K562 (cell line): ENCODE results near the gene MATCAP1. TPM values are rescaled to one million over a fixed set of nuclear protein-coding genes. Genes with fewer than 3 reads are reported as not detected.

ENCODE experiments used
- ATF7 ChIP-seq: fragments of 450-650 bp; IDR thresholded peaks from 2 replicates; pipeline ENCODE4 v1.7.1; 2014; ENCODE audit warnings: mild to moderate bottlenecking, moderate library complexity
- BDP1 ChIP-seq: IDR thresholded peaks from 3 replicates; pipeline ENCODE4 v1.6.1; 2011; ENCODE audit not compliant: insufficient read length, insufficient read depth
- ELF1 ChIP-seq: fragments of 200-800 bp; sonication (Bioruptor generic); IDR thresholded peaks from 2 replicates; pipeline ENCODE4 v1.6.1; 2016; ENCODE audit warnings: missing genetic modification characterization, missing compliant biosample characterization
- GATA2 ChIP-seq: sonication (generic); formaldehyde crosslinking; IDR thresholded peaks from 2 replicates; pipeline ENCODE4 v1.4.0; 2020; ENCODE audit warnings: mild to moderate bottlenecking, missing genetic modification reagents
- MCM2 ChIP-seq: fragments of 450-650 bp; IDR thresholded peaks from 2 replicates; pipeline ENCODE4 v1.6.1; 2017; ENCODE audit warnings: low read depth, mild to moderate bottlenecking
- NONO ChIP-seq, 2 experiments: fragments of 200-400 bp in 1 of 2; fragments of 450-650 bp in 1 of 2; formaldehyde crosslinking in 1 of 2; IDR thresholded peaks; 2 replicates each; pipeline ENCODE4 v1.6.1; 2017; ENCODE audit warnings: low read depth in 2 of 2, mild to moderate bottlenecking in 2 of 2, moderate library complexity in 2 of 2, low read length in 1 of 2
- POU5F1 ChIP-seq: fragments of 150-350 bp; IDR thresholded peaks from 2 replicates; pipeline ENCODE4 v1.6.1; 2014; ENCODE audit warnings: borderline replicate concordance, low read length, low read depth, mild to moderate bottlenecking; ENCODE audit not compliant: partially characterized antibody
- SNIP1 ChIP-seq: fragments of 450-650 bp; IDR thresholded peaks from 2 replicates; pipeline ENCODE4 v1.7.1; 2017; ENCODE audit warnings: low read depth, mild to moderate bottlenecking
- SRF ChIP-seq, 2 experiments: fragments of 250-450, 450-650 bp in 1 of 2; sonication (Bioruptor Pico) in 1 of 2; sonication (generic) in 1 of 2; formaldehyde crosslinking; IDR thresholded peaks; 2 replicates each; pipeline versions ENCODE4 v1.5.0 to v1.5.1; 2020 to 2022; ENCODE audit warnings: mild to moderate bottlenecking in 1 of 2, missing genetic modification reagents in 1 of 2
- STAT5A ChIP-seq: IDR thresholded peaks from 2 replicates; pipeline ENCODE4 v1.6.1; 2012; ENCODE audit warnings: low read length, inconsistent platforms, borderline replicate concordance
- TAF7 ChIP-seq: fragments of 450-650 bp; IDR thresholded peaks from 2 replicates; pipeline ENCODE4 v1.6.1; 2016; ENCODE audit warnings: missing genetic modification characterization, missing compliant biosample characterization
- TOE1 ChIP-seq, 2 experiments: fragments of 450-650 bp in 1 of 2; sonication (generic) in 1 of 2; formaldehyde crosslinking in 1 of 2; IDR thresholded peaks; 2 replicates each; pipeline versions ENCODE4 v1.7.1 to v1.8.0; 2016 to 2022; ENCODE audit warnings: borderline replicate concordance in 2 of 2, mild to moderate bottlenecking in 2 of 2, antibody characterized with exemption in 1 of 2, inconsistent platforms in 1 of 2, low read depth in 1 of 2, missing genetic modification reagents in 1 of 2, moderate library complexity in 1 of 2
- YBX1 ChIP-seq: fragments of 450-650 bp; IDR thresholded peaks from 2 replicates; pipeline ENCODE4 v1.7.1; 2016; ENCODE audit warnings: mild to moderate bottlenecking
- ZNF134 ChIP-seq: fragments of 250-450 bp; sonication (Bioruptor Pico); conservative IDR thresholded peaks from 2 replicates; pipeline ENCODE4 v1.4.0; 2020
- ZNF197 ChIP-seq: fragments of 200-800 bp; sonication (Bioruptor generic); IDR thresholded peaks from 2 replicates; pipeline ENCODE4 v1.6.1; 2016; ENCODE audit warnings: low read depth, missing genetic modification characterization, missing compliant biosample characterization
- ZNF224 ChIP-seq: sonication (generic); formaldehyde crosslinking; IDR thresholded peaks from 2 replicates; pipeline ENCODE4 v1.8.0; 2022; ENCODE audit warnings: mild to moderate bottlenecking, missing genetic modification reagents
- ZNF282 ChIP-seq: sonication (generic); formaldehyde crosslinking; IDR thresholded peaks from 2 replicates; pipeline ENCODE4 v1.8.1; 2023; ENCODE audit warnings: missing genetic modification reagents
- ZNF3 ChIP-seq: fragments of 250-450 bp; sonication (Bioruptor Pico); IDR thresholded peaks from 2 replicates; pipeline ENCODE4 v1.5.0; 2021; ENCODE audit warnings: mild to moderate bottlenecking, moderate library complexity
- ZSCAN29 ChIP-seq: fragments of 450-650 bp; IDR thresholded peaks from 2 replicates; pipeline ENCODE4 v1.6.1; 2017
- polyA plus RNA-seq, 8 experiments: library from polyadenylated mRNA; depleted of rRNA in 4 of 8; stranded (reverse) in 5 of 8; unstranded in 3 of 8; fragments of >200 nt; fragmentation: Nextera tagmentation in 2 of 8; fragmentation: Illumina TruSeq in 1 of 8; extraction: Ambion mirVana in 2 of 8; extraction: Trizol in 1 of 8; gene quantifications; 2 replicates each; pipeline versions ENCODE4 v1.2.1 to v1.2.3, GENCODE V29; 2011 to 2014; ENCODE audit warnings: inconsistent platforms in 1 of 8, missing spikeins in 1 of 8
- total RNA-seq, 7 experiments: library from RNA; depleted of rRNA in 6 of 7; stranded (reverse); fragments of >200 nt in 6 of 7; fragmentation: Illumina TruSeq in 2 of 7; extraction: Trizol in 2 of 7; gene quantifications; 2 replicates each; pipeline versions ENCODE4 v1.2.1 to v1.2.3, GENCODE V29; 2011 to 2021; ENCODE audit warnings: low replicate concordance in 1 of 7
- TF ChIP-seq, protein P1 (sequence below): sonication (generic); formaldehyde crosslinking; IDR thresholded peaks from 2 replicates; pipeline ENCODE4 v1.8.1; 2023; ENCODE audit warnings: mild to moderate bottlenecking, missing genetic modification reagents
- TF ChIP-seq, protein P2 (sequence below): sonication (generic); formaldehyde crosslinking; IDR thresholded peaks from 2 replicates; pipeline ENCODE4 v1.8.0; 2022; ENCODE audit warnings: mild to moderate bottlenecking, missing genetic modification reagents
- TF ChIP-seq, protein P3 (sequence below): fragments of 250-450 bp; sonication (Bioruptor Pico); IDR thresholded peaks from 2 replicates; pipeline ENCODE4 v1.4.0; 2020; ENCODE audit warnings: mild to moderate bottlenecking, moderate library complexity

MATCAP1 gene
- total and polyA plus RNA-seq, 9 of the 15 experiments (the other 6 are each of a cell fraction or from before 2014, with no cell fraction given): 3.4 to 20.5 (median 10.3) TPM

DNA sequence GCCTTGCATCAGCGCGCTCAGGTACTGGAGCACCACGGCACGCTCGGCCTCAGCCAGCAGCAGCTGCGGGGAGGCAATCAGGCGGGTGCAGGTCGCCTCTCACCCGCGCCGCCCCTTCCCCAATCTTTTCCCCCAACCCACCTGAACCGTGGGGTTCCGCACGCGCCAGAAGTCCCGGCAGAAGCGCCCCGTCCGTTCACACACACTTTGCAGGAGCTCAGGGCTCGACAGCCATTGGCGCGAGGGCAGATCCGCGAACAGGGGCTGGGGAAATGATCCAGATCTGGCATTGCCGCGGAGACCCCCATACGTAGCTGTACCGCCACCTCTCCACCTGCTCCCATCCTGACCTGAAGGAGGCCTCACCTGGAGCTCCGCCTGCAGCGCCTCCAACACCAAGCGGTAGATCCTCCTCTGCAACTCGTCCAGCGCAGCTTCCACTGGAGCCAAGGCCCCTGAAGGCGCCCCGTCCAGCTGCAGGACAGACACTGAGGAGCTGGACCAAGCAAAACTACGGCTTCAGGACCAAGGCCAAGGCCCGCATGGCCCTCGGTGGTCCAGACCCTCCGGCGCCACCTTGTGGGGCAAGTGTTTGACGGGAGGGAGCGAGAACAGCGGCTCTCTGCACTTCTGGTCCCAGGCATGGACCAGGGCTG lies 1.4 kb upstream of the MATCAP1 start (continued):
- TF ChIP-seq, protein P1, sequence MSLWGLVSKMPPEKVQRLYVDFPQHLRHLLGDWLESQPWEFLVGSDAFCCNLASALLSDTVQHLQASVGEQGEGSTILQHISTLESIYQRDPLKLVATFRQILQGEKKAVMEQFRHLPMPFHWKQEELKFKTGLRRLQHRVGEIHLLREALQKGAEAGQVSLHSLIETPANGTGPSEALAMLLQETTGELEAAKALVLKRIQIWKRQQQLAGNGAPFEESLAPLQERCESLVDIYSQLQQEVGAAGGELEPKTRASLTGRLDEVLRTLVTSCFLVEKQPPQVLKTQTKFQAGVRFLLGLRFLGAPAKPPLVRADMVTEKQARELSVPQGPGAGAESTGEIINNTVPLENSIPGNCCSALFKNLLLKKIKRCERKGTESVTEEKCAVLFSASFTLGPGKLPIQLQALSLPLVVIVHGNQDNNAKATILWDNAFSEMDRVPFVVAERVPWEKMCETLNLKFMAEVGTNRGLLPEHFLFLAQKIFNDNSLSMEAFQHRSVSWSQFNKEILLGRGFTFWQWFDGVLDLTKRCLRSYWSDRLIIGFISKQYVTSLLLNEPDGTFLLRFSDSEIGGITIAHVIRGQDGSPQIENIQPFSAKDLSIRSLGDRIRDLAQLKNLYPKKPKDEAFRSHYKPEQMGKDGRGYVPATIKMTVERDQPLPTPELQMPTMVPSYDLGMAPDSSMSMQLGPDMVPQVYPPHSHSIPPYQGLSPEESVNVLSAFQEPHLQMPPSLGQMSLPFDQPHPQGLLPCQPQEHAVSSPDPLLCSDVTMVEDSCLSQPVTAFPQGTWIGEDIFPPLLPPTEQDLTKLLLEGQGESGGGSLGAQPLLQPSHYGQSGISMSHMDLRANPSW (CRISPR knock-in tag): 0 out of 2 replicates have a peak, but pooled peaks have one; percentile 59
- TF ChIP-seq YBX1 (no peak), POU5F1 (no peak), ZNF134 (no peak), TAF7 (tag) (no peak), ZNF3 (no peak), GATA2 (CRISPR knock-in tag) (no peak), TOE1 (IDR thresholded peaks at IDR 0.05; ENCODE audit: borderline replicate concordance) (0 out of 2 replicates have a peak, but pooled peaks have one; percentile 31), TOE1 (CRISPR knock-in tag; IDR thresholded peaks at IDR 0.05; ENCODE audit: borderline replicate concordance, low read depth) (peak; percentile 96; the same call in 1 of the 2 replicates), NONO (IDR thresholded peaks at IDR 0.05; ENCODE audit: low read depth in 2 of 2, low read length in 1 of 2) (peak in 1 of 2 experiments; percentile 19; a peak in 1 of 4 replicates), MCM2 (no peak), ZNF224 (CRISPR knock-in tag) (peak; percentile 93), STAT5A (no peak), ZSCAN29 (no peak; the same call in 1 of the 2 replicates), SRF (CRISPR knock-in tag; IDR thresholded peaks at IDR 0.05) (peak in 1 of 2 experiments; percentile 84; a peak in 1 of 4 replicates), ATF7 (peak; percentile 40; the same call in 1 of the 2 replicates), SNIP1 (no peak), BDP1 (no peak), ELF1 (tag) (no peak), ZNF282 (peak; percentile 74), ZNF197 (CRISPR knock-in tag) (no peak)
- TF ChIP-seq, protein P2, sequence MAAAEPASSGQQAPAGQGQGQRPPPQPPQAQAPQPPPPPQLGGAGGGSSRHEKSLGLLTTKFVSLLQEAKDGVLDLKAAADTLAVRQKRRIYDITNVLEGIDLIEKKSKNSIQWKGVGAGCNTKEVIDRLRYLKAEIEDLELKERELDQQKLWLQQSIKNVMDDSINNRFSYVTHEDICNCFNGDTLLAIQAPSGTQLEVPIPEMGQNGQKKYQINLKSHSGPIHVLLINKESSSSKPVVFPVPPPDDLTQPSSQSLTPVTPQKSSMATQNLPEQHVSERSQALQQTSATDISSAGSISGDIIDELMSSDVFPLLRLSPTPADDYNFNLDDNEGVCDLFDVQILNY (CRISPR knock-in tag): peak; percentile 81
- TF ChIP-seq, protein P3, sequence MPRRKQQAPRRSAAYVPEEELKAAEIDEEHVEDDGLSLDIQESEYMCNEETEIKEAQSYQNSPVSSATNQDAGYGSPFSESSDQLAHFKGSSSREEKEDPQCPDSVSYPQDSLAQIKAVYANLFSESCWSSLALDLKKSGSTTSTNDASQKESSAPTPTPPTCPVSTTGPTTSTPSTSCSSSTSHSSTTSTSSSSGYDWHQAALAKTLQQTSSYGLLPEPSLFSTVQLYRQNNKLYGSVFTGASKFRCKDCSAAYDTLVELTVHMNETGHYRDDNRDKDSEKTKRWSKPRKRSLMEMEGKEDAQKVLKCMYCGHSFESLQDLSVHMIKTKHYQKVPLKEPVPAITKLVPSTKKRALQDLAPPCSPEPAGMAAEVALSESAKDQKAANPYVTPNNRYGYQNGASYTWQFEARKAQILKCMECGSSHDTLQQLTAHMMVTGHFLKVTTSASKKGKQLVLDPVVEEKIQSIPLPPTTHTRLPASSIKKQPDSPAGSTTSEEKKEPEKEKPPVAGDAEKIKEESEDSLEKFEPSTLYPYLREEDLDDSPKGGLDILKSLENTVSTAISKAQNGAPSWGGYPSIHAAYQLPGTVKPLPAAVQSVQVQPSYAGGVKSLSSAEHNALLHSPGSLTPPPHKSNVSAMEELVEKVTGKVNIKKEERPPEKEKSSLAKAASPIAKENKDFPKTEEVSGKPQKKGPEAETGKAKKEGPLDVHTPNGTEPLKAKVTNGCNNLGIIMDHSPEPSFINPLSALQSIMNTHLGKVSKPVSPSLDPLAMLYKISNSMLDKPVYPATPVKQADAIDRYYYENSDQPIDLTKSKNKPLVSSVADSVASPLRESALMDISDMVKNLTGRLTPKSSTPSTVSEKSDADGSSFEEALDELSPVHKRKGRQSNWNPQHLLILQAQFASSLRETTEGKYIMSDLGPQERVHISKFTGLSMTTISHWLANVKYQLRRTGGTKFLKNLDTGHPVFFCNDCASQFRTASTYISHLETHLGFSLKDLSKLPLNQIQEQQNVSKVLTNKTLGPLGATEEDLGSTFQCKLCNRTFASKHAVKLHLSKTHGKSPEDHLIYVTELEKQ (CRISPR knock-in tag): no peak
